A204.1 (cell line): ENCODE measurements around the gene SLC28A1.

ENCODE experiments used
- FAIRE-seq: peaks from 2 replicates; lab custom pipeline; 2012; peaks lifted over from hg19 to GRCh38; lab: Jason Lieb, UNC

The SLC28A1 gene

GRCh38 chr15:84940399-84940798 is 55.9 kb downstream of the SLC28A1 start:
- no peak for FAIRE-seq

GRCh38 chr15:84942456-84942855 is 58.0 kb downstream of the SLC28A1 start:
- no peak for FAIRE-seq

- no peak for FAIRE-seq
Observed at GRCh38 chr15:84944311-84944710, 59.8 kb downstream of the SLC28A1 start.

GRCh38 chr15:84944861-84945260 is 60.4 kb downstream of the SLC28A1 start:
- FAIRE-seq: no peak

GRCh38 chr15:84946772-84947489 is 62.5 kb downstream of the SLC28A1 start:
- no peak for FAIRE-seq

GRCh38 chr15:84947947-84948830 is 63.7 kb downstream of the SLC28A1 start:
- no peak for FAIRE-seq

GRCh38 chr15:84949043-84949442 is 64.6 kb downstream of the SLC28A1 start:
- no peak for FAIRE-seq

- FAIRE-seq: no peak
Observed at GRCh38 chr15:84949845-84950569, 65.5 kb downstream of the SLC28A1 start.

- FAIRE-seq: no peak
Observed at GRCh38 chr15:84950570-84951111, 66.2 kb downstream of the SLC28A1 start.

- FAIRE-seq: no peak
Observed at GRCh38 chr15:84951736-84952135, 67.3 kb downstream of the SLC28A1 start.

GRCh38 chr15:84953136-84953535 is 68.7 kb downstream of the SLC28A1 start:
- FAIRE-seq: no peak

GRCh38 chr15:84953726-84954125 is 69.3 kb downstream of the SLC28A1 start:
- FAIRE-seq: no peak

GRCh38 chr15:84955089-84955848 is 70.8 kb downstream of the SLC28A1 start:
- FAIRE-seq: no peak

GRCh38 chr15:84956199-84956598 is 71.7 kb downstream of the SLC28A1 start:
- no peak for FAIRE-seq

- no peak for FAIRE-seq
Observed at GRCh38 chr15:84960391-84961113, 76.1 kb downstream of the SLC28A1 start.

GRCh38 chr15:84961114-84961452 is 76.6 kb downstream of the SLC28A1 start:
- no peak for FAIRE-seq

- no peak for FAIRE-seq
Observed at GRCh38 chr15:84961707-84962106, 77.2 kb downstream of the SLC28A1 start.

GRCh38 chr15:84962955-84963354 is 78.5 kb downstream of the SLC28A1 start:
- no peak for FAIRE-seq

- no peak for FAIRE-seq
Observed at GRCh38 chr15:84967380-84967779, 82.9 kb downstream of the SLC28A1 start.

GRCh38 chr15:84968301-84968700 is 83.8 kb downstream of the SLC28A1 start:
- FAIRE-seq: no peak

GRCh38 chr15:84969257-84969656 is 84.8 kb downstream of the SLC28A1 start:
- no peak for FAIRE-seq
